ENCODE data around the gene ARIH1.
"Not testable (repeated sequence)": the region's sequence is repeated elsewhere in the genome, so short reads cannot be mapped to it uniquely, and the experiment has no call there.

The ARIH1 gene

DNA sequence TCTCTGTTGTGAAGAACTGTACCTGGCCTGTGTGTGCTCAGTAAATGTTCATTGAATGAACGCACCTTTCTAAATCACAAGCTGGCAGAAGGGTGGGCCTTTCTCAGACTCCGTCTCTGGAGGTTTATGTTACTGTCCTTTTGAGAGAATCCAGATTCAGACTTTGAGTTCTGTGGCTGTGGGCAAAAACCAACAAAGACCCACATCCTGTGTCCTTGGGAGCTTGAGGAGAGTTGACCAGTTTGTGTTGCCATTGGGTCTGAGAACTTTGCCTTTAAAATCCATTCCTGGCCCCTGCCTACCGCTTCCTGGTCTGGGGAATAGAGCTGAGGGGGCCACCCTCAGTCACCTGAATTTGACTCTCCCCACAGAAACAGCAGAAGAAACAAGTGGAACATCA, 134.0 kb downstream of the ARIH1 start:
- not testable (repeated sequence) for DNase-seq (ENCODE audit: low read depth)

DNA sequence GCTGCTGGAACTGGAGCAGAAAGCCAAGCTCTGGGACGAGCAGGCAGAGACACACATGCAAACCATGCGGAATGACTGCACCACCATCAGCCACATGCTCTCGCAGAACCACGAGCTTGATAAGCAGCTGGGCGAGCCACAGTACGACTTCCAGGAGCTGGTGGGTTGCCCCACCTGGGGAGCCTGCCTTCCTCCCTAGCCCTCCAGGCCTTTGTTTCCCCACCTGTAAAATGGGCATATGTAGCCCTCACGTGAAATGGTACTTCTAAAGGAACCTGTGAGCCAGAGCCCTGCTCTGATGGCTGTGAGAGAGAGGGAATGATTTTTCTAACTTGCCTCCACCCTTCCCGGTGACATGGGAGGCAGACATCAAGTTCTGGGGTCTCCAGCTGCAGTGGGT, 135.7 kb downstream of the ARIH1 start:
- no peak for DNase-seq (ENCODE audit: low read depth)

DNA sequence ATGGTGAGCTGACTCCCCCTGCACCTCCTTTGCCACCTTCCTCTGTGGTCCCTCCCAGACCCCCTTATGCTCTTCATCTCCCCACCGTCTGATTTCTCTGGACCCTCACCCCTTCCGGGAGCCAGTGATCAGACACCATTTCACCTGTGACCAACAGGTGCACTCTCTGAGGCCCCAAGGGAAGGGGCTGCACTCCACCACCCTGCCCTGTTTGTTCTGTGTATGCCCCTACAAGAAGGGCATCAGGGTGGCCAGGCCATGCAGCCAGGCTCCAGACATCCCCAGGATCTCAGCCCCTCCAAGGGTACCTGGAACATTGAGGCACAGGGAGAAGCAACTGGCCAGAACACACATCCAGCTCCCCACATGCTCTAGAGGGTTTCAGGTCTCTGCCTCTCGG, 138.2 kb downstream of the ARIH1 start:
- DNase-seq (ENCODE audit: low read depth) = not testable (repeated sequence)

DNA sequence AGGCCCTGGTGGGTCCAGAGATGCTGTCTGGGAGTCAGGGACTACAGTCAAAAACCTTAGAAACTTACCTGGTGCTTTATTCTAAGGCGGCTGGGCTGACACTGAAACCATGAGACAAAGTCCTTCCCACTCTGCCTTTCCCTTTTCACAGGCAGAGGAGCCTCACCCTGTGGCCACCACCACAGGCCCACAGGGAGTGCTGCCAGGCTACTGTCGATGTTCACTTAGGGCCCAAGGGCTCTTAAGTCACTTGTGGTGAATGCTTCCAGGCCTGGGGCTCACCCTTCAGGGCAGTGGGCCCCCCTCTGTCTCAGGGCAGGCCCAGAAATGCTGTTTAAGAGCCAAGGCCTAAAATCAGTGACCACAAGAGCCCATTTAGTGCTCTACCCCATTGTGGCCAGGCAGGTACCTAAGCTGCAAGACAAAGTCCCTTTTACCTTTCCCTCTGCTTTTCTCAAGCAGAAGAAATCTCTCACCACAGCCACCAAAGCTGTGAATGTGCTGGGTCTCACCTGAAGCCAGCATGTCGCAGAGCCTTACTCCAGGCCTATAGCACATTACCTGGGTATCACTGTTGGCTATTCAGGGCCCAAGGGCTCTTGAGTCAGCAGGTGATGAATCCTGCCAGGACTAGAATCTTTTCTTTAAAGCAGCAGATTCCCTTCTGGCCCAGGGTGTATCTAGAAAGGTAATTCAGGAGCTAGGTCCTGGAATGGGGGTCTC, 140.8 kb downstream of the ARIH1 start:
- DNase-seq (ENCODE audit: low read depth) = no peak

DNA sequence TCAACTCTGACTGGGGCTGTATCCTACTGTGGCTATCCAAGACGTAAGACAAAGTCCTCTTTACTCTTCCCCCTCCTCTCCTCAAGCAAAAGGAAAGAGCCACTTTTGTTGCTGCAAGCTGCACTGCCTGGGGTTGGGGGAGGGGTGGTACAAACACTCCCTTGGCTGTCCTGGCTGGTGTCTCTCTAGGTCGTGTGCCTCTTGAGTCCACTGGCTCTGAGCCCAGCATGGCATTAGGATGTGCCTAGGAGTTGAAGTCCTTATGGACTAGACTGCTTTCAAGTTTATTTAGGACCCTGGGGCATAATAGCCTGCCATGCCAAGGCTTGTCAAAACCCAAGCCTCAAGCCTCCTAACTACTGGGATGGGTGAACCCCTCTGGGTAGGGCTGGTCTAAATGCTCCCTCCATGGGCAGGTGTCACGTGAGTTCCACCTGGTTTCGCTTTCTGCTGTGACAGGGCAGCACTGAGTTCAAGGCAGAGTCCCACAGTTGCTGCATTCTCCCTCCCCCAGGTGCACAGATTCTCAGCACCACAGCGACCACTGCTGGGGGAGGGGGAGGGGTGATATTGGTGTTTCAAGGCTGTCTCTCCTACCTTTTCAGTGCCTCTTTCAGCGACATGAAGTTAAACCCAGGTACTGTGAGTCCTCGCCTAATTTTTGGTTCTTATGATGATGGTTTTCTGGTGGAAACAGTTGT, 141.6 kb downstream of the ARIH1 start:
- DNase-seq (ENCODE audit: low read depth) = not testable (repeated sequence)

DNA sequence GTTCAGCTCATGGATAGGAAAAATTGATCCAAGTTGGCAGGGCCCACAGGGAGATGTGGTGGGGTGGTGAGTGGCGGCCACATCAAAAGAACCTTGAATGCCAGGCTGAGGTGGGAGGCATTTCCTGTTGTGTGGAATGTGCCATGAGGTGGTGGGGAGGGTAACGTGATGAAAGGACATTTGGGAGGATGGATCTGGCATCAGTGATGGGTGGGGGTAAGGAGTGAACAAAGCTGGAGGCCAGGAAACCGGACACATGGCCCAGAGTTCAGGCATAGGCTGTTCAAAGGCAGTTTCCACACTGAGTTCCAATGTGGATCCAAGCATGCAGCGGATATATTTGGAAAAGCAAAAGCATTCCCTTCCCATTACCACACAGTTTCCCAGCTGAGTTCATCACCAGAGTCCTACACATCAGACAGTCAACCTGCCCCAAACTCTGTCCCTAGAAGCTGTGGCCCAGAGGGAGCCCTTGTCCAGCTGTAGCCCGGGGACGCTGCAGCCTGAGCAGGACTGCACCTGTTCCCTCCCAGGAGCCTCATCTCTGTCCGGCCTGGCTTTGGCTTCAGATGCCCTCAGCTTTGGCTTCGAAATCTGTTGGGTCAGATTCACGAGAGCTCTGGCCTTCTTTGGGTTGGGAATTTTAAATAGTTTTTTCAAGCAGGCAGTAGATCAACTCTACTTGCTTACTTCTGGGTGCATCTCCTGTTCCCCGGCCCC, 142.5 kb downstream of the ARIH1 start:
- DNase-seq (ENCODE audit: low read depth) = no peak

DNA sequence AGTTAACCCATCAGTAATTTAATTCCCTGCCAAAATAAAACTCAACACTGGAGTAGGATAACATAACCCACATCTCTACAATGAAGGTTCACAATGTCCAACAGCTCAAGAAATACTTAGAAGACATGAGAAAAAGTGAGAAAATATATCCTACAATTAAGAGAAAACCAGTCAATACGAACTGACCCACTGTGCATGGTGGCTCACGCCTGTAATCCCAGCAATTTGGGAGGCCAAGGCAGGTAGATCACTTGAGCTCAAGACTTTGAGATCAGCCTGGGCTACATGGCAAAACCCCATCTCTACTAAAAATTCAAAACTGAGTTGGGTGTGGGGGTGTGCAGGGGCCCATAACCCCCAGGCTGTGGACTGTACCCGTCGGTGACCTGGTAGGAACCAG, 149.7 kb downstream of the ARIH1 start:
- DNase-seq (ENCODE audit: low read depth) = not testable (repeated sequence)

DNA sequence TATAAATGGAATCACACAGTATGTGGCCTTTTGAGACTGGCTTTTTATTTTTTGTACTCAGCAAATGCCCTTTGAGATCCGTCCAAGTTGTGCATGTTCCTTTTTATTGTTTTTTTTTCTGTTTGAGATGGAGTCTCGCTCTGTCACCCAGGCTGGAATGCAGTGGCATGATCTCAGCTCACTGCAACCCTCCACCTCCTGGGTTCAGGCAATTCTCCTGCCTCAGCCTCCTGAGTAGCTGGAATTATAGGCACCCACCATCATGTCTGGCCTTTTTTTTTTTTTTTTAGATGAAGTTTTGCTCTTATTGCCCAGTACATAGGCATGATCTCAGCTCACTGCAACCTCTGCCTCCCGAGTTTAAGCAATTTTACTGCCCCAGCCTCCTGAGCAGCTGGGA, 152.0 kb downstream of the ARIH1 start:
- not testable (repeated sequence) for DNase-seq (ENCODE audit: low read depth)

DNA sequence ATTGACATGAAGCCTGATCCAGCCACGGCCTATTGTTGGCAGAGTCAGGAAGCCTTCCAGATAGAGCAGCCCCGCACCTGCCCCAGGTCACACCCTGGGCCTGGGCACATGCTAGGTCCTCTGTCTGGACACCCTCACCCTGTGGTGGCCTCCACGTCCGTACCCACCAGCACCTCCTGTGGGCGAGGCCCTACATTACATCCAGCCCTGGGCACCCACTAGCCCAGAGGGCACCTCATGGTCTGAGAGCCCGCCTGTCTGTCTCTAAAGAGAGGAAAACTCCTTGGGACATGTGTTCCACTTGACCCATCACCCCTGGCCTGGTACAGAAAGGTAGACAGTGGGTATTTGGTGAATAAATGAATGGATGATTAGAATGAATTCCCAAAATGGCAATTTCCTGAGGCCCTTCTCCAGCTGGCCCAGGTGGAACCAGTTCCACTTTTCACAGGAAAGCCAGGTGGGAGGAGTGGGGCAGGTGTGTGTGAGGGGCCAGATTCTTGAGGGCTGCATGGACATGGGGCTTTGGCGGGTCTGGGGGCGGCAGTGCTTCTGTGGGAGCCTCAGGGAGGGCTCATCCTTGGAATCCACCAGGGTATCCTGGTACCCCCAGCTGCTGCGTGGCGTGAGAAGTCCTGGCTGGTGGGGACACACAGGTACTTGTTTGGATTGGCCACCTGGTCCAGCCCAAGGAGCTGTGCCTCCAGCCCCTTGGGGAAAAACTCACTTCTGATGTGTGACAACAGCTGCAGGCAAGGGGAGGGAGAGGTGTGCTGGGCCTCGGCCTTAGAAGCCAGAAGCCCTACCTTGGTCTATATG, 154.3 kb downstream of the ARIH1 start:
- DNase-seq (ENCODE audit: low read depth) = not testable (repeated sequence)

DNA sequence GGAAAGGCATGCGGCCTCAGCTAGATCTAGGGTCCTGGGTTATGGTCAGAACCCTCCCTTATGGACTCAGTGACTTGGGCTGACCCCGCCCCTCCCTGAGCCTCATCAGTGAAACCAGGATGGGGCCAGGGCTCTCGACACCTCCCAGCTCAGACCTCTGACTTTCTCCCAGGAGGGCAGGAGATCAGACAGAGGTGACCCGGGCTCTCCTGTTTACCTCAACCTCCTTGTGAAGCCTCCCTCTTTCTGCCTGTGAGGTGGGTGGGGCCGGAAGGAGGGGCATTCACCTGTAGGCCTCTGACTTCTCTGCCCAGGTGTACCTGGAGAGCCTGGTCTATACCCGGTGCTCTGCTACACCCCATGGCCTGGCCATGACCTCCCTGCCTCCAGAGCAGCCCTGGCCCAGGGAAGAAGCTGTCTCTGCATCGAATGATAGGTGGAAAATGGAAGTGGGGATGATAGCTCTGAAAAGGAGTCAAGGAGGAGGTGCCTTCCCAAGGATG, 155.0 kb downstream of the ARIH1 start:
- DNase-seq (ENCODE audit: low read depth) = not testable (repeated sequence)

DNA sequence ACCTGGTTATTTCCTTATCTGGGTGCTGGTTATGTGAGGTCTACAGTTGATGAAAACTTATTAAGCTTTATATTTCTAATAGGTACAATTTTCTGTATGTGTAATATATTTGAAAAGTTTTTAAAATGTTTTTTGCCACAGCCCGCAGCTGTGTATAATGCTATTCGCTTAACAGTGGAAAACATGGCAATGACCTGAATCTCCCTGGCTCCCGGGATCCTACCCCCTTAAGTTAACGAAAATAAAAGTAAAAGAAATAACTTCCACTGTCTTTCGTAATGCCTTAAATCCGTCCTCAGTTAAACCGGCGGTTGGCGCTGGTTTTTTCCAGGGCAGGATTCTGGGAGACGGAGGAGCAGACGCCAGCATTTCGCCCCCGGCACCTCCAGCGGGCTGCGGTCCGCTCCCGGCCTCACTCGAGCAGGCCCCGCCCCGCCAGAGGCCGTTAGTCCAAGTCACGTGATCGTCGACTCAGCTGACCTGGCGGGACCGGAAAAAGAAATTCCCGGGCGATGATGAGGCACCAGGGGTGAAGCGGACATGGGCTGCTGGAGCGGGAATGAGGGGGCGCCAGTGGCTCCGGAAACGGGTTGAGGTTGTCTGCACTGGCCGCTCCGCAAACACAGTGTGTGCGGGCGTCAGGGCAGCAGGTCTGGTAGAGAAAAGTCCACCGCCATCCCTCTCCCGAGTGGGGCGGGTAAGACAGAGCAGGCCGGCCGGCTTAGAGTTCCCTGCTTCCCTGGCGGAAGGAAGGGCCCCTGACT, 162.6 kb downstream of the ARIH1 start:
- DNase-seq (ENCODE audit: low read depth) = peak; percentile 46

DNA sequence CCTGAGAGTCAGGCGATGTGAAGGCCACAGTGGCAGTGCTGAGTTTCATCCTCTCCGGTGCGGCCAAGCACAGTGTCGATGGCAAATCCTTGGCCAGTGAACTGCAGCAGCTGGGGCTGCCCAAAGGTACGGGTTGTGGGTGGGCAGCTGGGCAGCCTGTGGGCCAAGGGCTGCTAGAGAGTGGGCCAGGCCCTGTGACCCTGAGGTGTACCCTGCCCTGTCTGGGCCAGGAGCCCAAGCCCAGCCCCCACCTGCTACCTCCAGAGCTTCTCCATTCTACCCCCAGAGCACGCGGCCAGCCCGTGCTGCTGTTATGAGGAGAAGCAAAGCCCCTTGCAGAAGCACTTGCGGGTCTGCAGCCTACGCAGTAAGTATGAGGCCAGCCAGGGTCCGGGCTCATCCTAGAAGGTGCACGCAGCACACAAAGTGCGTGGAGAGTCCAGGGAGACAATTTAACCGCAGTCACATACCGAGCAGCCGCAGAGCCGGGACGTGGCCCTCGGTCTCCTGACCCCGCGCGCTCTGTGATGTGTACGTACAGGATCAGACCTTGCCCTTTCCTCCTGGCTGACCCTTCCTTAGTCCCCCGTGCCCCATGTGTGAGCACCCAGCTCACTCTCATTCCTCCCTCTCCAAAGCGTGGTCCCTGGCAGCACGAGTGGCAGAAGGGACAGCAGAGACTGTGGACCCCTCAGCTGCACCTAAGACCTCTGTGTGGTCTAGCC, 165.8 kb downstream of the ARIH1 start:
- not testable (repeated sequence) for DNase-seq (ENCODE audit: low read depth)

DNA sequence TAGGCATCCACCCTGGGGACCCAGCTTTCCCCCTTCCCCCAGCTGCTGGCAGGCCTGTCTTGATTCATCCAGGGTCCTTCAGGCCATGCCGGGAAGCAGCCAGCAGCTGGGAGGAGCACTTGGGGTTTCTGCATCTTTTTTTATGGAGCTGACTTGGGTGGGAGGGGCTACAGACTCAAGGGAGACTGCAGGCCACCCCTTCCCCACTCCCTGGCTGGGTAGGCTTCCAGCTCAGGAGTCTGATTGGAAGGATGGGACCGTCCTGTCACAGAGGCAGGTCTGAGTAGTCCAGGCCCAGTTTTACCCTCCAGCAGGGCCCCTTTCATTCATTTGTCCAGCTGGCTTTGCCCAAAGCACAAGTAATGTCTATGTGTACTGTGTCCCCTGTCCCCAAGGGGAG, 168.1 kb downstream of the ARIH1 start:
- DNase-seq (ENCODE audit: low read depth) = not testable (repeated sequence)

DNA sequence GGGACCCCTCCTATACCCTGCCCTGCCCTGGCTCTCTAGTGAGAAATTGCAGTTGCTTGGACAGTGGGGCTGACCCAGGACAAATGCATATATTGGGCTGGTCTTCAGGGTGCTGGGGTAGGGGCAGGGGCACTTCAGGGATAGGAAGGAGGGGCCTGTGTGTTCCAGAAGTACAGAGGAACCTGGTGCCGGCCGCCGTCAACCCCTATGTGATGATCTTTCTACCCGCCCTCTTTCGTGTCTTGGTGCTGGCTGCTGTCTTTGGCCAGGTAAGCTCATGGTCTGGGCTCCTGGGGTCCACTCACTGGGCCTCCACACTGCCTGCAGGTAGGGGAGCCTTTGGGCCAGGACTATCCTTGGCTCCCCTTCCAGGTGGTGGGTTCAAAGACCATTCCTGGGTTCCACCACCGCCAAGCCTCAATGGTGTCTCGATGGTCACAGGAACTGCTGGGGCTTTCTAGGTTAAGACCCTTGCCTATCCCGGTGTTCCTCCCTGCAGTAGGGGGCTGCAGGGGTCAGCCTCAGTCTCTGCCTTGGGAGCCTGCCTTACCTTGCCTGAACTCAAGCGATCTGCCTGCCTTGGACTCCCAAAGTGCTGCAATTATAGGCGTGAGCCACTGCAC, 174.6 kb downstream of the ARIH1 start:
- DNase-seq (ENCODE audit: low read depth) = not testable (repeated sequence)
